Activated CD4-positive, alpha-beta T cell treated with anti-CD3 and anti-CD28 coated beads for 36 hours (primary cell): ENCODE measurements around the gene CCDC197. TPM values are rescaled to one million over a fixed set of nuclear protein-coding genes. Genes with fewer than 3 reads are reported as not detected.

ENCODE experiments used
- ATAC-seq: fragments of 200-7000 bp; cut with Tn5 transposase; one replicate; pipeline ENCODE4 v1.10.0; 2021; ENCODE audit warnings: mild to moderate bottlenecking, moderate library complexity
- CTCF ChIA-PET: fragments of 350-600 bp; sonication (Branson Sonifier 250); formaldehyde crosslinking; loops from one replicate; lab custom pipeline; 2021; ENCODE audit warnings: antibody characterized with exemption; lab: Charles Lee
- POLR2A ChIA-PET: fragments of 350-600 bp; sonication (Branson Sonifier 250); formaldehyde crosslinking; loops from one replicate; lab custom pipeline; 2021; ENCODE audit warnings: antibody characterized with exemption, inconsistent platforms; lab: Charles Lee
- DNase-seq: peaks from one replicate; pipeline ENCODE4 v3.0.0-alpha.2; 2020
- H3K27ac Mint-ChIP-seq: one replicate; pipeline ENCODE4 v1.8.0; 2021; ENCODE audit warnings: mixed read lengths
- H3K27me3 Mint-ChIP-seq: one replicate; pipeline ENCODE4 v1.8.0; 2021; ENCODE audit warnings: mixed read lengths
- H3K36me3 Mint-ChIP-seq: one replicate; pipeline ENCODE4 v1.8.0; 2021; ENCODE audit warnings: low read depth, mixed read lengths
- H3K4me1 Mint-ChIP-seq: one replicate; pipeline ENCODE4 v1.8.0; 2021; ENCODE audit warnings: mixed read lengths
- H3K4me3 Mint-ChIP-seq: one replicate; pipeline ENCODE4 v1.8.0; 2021; ENCODE audit warnings: mild to moderate bottlenecking, moderate library complexity, mixed read lengths
- H3K9me3 Mint-ChIP-seq: one replicate; pipeline ENCODE4 v1.8.0; 2021; ENCODE audit warnings: low read depth, mixed read lengths
- intact Hi-C, 2 experiments: fragments of 100-400 bp; cut with DNase I in 1 of 2; cut with micrococcal nuclease in 1 of 2; formaldehyde crosslinking; loops; one replicate each; pipeline versions ENCODE4 v1.14.2 to v1.15.1; 2022 to 2024; cut with DNase I, micrococcal nuclease
- total RNA-seq, 2 experiments: library from RNA; stranded (reverse); gene quantifications; one replicate each; pipeline ENCODE4 v1.2.3, GENCODE V29; 2021

The CCDC197 gene
- total RNA-seq, 2 experiments from 2014 or later = 0.34 to 0.53 TPM

DNA sequence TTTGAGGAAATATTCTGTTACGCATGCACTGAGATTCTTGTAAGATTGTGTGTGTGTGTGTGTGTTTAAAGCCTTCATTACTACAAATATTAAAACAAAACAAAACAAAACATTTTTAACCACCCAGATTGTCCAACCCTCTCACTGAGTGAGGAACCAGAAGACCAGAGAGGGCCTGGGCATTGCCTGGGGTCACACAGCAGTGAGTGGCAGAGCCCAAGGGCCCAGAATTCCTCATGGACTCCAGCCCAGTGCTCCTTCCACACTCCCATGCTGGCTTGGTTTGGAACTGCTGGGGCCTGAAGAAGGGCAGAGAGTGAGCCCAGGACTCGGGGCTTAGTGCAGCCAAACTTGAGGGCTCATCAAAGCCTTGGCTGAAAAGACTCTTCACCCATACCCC, 27.4 kb downstream of the CCDC197 start:
- no peaks in the 10 kb centered on the region for H3K36me3 Mint-ChIP-seq
- POLR2A ChIA-PET = no interaction called here
- H3K9me3 Mint-ChIP-seq = no peaks in the 10 kb centered on the region
- CTCF ChIA-PET = interaction anchor here (1.7 to 2.4 kb wide), 2 partner anchors 11 to 85 kb away, joined by 11 to 12 read pairs; no protein-coding TSS in a partner anchor
- no peak overlapping the region for H3K4me3 Mint-ChIP-seq
- no peaks in the 10 kb centered on the region for H3K27me3 Mint-ChIP-seq
- ATAC-seq = no peak
- DNase-seq = no peak
- H3K27ac Mint-ChIP-seq = no peak overlapping the region
- H3K4me1 Mint-ChIP-seq = peaks cover 40% of the 10 kb centered on the region
- intact Hi-C loops = no loop called here

DNA sequence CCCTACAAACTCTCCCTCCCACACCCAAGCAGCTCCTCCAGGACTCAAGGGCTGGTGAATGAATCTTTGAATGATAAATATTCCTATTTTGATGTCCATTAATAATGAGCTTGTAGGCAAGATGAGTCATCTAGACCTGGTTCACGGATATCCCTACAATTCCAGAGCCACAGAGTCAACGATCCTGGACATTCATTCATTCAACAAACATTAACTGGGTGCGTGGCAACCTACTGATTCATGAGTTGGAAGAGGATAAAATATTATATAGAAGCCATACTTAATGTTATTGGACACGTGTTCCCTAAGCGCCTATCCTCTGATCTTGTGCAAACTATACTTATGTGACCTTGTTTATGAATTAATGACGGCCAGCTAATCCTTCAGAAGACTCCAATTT, 28.6 kb downstream of the CCDC197 start:
- intact Hi-C loops = loop anchor here (1.0 to 2.0 kb wide), 7 partner anchors 47 to 155 kb away; partner anchors contain the start of genes DDX24 (in 2 of the 2), IFI27L1 (in 2 of the 2) and PPP4R4 (in 1 of the 2)

DNA sequence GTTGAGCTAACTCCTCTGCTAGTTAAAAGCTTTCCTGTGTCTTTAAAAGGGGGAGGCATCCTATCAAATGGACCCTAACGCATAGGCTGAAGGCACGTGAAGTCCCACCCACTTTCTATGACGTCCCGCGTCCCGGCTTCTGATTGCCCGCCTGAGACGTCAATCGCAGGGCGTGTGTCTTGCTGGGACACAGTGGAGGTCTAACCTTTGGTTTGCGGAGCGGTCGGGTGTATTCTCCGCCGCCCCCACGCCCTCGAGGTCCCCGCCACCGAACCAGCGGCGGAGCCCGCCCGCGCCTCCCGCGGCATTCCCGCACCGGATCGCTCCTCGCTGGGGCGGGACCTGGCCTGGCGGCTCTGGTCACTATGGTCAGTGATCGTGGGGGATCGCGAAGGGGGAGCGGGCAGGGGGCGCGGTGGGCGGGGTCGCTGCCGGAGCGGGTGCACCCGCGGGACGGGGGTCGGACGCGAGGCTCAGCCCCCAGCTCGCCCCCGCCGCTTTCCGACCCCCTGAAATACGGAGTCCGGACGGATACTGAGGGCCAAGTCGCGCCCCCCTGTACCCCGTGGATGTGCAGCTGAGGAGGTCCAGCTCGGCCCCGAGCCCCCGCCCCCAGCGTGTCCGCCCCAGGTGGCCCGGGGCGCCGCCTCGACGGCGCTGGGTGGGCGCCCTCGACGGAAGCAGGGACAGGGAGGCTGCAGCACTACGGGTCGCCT, 29.2 kb downstream of the CCDC197 start, which contains the start of gene OTUB2:
OTUB2 (plus strand) TSS at position 168 of the 716 bp plus-strand sequence; CDS start at position 366, 198 bp downstream.
- CTCF ChIA-PET = interaction anchor here (0.9 to 2.5 kb wide), 9 partner anchors 8 to 87 kb away, joined by 3 to 25 read pairs (median 4); no protein-coding TSS in a partner anchor
- ATAC-seq = peak; percentile 99
- peaks cover 32% of the 10 kb centered on the region for H3K4me1 Mint-ChIP-seq
- H3K27ac Mint-ChIP-seq = no peak within 1 kb of the TSS
- POLR2A ChIA-PET = interaction anchor here (0.6 kb wide), 1 partner anchor 55 kb away, joined by 5 read pairs; the partner anchor contains the start of genes DDX24 and IFI27L1
- intact Hi-C loops = loop anchor here (1.0 to 2.0 kb wide), 7 partner anchors 48 to 154 kb away; partner anchors contain the start of genes DDX24 (in 2 of the 2), IFI27L1 (in 2 of the 2) and PPP4R4 (in 1 of the 2)
- no peaks in the 10 kb centered on the region for H3K9me3 Mint-ChIP-seq
- H3K4me3 Mint-ChIP-seq = peak within 1 kb of the TSS; percentile 54
- no peaks in the 10 kb centered on the region for H3K27me3 Mint-ChIP-seq
- no peaks in the 10 kb centered on the region for H3K36me3 Mint-ChIP-seq
- DNase-seq = peak; percentile 98

More for the DNA sequence above, 28.6 kb downstream of the CCDC197 start:
- no peak for DNase-seq
- ATAC-seq = no peak
- ChIA-PET POLR2A (interaction anchor here (0.6 kb wide), 1 partner anchor 55 kb away, joined by 5 read pairs; the partner anchor contains the start of genes DDX24 and IFI27L1), CTCF (interaction anchor here (0.9 to 2.4 kb wide), 8 partner anchors 8 to 86 kb away, joined by 3 to 12 read pairs (median 4); no protein-coding TSS in a partner anchor)
- Mint-ChIP-seq H3K27ac (no peak overlapping the region), H3K27me3 (no peaks in the 10 kb centered on the region), H3K9me3 (no peaks in the 10 kb centered on the region), H3K4me3 (peak overlapping the region; percentile 54), H3K4me1 (peaks cover 38% of the 10 kb centered on the region), H3K36me3 (no peaks in the 10 kb centered on the region)

DNA sequence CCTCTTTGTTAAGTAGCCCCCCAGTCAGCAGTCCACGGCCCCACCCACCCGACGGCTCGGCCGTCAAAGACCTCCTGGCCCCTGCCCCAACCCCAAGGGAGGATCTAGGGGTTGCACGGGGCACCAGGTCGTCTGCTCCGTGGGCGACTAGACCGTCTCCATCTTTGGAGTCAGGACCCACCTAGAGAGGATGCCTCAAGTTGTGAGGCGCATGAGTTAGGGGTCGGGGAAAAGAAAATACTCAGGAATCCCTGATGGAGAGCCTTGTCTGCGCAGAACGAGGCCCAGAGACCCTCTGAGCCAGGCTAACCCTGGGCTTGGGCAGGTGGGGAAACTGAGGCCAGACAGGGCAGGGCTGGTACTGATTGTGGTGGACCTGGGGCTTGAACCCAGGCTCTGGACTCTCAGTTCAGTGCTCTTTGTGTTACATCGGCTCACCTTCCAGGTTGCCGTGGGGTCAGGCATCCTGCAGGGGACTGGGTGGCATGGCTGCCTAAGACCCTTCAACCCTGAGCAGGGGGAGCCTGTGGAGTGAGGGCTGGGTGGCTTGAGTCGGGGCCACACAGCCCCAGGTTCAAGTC, 29.9 kb downstream of the CCDC197 start:
- no peaks in the 10 kb centered on the region for H3K9me3 Mint-ChIP-seq
- H3K4me1 Mint-ChIP-seq = peaks cover 26% of the 10 kb centered on the region
- H3K4me3 Mint-ChIP-seq = peak overlapping the region; percentile 37
- ATAC-seq (no peak), DNase-seq (no peak)
- CTCF ChIA-PET = interaction anchor here (1.2 to 2.5 kb wide), 4 partner anchors 9 to 87 kb away, joined by 3 to 25 read pairs (median 6); no protein-coding TSS in a partner anchor
- H3K27ac Mint-ChIP-seq = no peak overlapping the region
- no peaks in the 10 kb centered on the region for H3K27me3 Mint-ChIP-seq
- H3K36me3 Mint-ChIP-seq = no peaks in the 10 kb centered on the region
- POLR2A ChIA-PET = no interaction called here
- intact Hi-C loops = loop anchor here (1.0 to 2.0 kb wide), 7 partner anchors 49 to 154 kb away; partner anchors contain the start of genes DDX24 (in 2 of the 2), IFI27L1 (in 2 of the 2) and PPP4R4 (in 1 of the 2)

- intact Hi-C loops = loop anchor here in 1 of 2 experiments (2.0 kb wide), 2 partner anchors 109 to 153 kb away; no protein-coding TSS in a partner anchor
- no peaks in the 10 kb centered on the region for H3K27me3 Mint-ChIP-seq
- CTCF ChIA-PET = interaction anchor here (0.6 to 2.5 kb wide), 8 partner anchors 9 to 109 kb away, joined by 3 to 25 read pairs (median 5); no protein-coding TSS in a partner anchor
- H3K27ac Mint-ChIP-seq = no peak overlapping the region
- H3K4me1 Mint-ChIP-seq = peaks cover 17% of the 10 kb centered on the region
- H3K9me3 Mint-ChIP-seq = no peaks in the 10 kb centered on the region
- DNase-seq (no peak), ATAC-seq (no peak)
- no peaks in the 10 kb centered on the region for H3K36me3 Mint-ChIP-seq
- POLR2A ChIA-PET = no interaction called here
- peak overlapping the region; percentile 37 for H3K4me3 Mint-ChIP-seq
Observed at GRCh38 chr14:94027566-94028449, 30.7 kb downstream of the CCDC197 start.

- no peak overlapping the region for H3K4me3 Mint-ChIP-seq
- CTCF ChIA-PET = interaction anchor here (0.7 to 2.5 kb wide), 6 partner anchors 8 to 108 kb away, joined by 3 to 25 read pairs (median 5); no protein-coding TSS in a partner anchor
- POLR2A ChIA-PET = no interaction called here
Observed at GRCh38 chr14:94028450-94028826, 31.3 kb downstream of the CCDC197 start.

GRCh38 chr14:94029265-94029664, 32.2 kb downstream of the CCDC197 start:
- Mint-ChIP-seq H3K9me3 (no peaks in the 10 kb centered on the region), H3K36me3 (no peaks in the 10 kb centered on the region), H3K27ac (no peak overlapping the region), H3K4me3 (no peak overlapping the region), H3K27me3 (no peaks in the 10 kb centered on the region), H3K4me1 (peaks cover 15% of the 10 kb centered on the region)
- intact Hi-C loops = no loop called here
- no peak for ATAC-seq
- POLR2A ChIA-PET = no interaction called here
- DNase-seq = no peak
- CTCF ChIA-PET = interaction anchor here (0.6 to 1.4 kb wide), 2 partner anchors 90 to 136 kb away, joined by 3 to 5 read pairs; no protein-coding TSS in a partner anchor

More at GRCh38 chr14:94028450-94028826, 31.3 kb downstream of the CCDC197 start:
- ATAC-seq (peak; percentile 11), DNase-seq (no peak)
- Mint-ChIP-seq H3K27ac (peak overlapping the region; percentile 48), H3K4me1 (peaks cover 15% of the 10 kb centered on the region), H3K27me3 (no peaks in the 10 kb centered on the region), H3K36me3 (no peaks in the 10 kb centered on the region), H3K9me3 (no peaks in the 10 kb centered on the region)
- intact Hi-C loops = no loop called here

DNA sequence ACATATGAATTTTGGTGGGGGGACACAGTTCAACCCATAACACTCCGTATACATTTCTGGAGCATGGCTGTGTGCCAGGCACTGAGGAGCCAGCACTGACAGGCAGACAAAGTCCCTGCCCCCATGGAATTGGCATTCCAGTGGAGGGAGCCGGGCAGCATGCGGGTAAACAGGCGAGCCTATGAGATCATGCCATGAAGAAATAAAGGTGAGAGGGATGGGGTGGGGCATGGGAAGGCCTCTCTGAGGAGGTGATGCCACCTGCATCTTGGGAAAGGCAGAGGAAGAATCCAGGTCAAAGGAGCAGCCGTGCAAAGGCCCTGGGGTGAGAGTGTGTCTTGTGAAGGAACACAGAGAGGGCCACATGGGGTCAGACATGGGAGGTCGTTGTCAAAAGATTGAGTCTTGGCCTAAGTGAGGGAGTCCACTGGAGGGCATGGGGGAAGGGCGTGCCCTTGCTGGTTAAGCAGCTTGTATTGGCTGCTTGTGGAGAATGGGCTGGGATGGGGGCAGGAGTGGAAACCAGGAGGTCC, 32.6 kb downstream of the CCDC197 start:
- CTCF ChIA-PET = interaction anchor here (0.6 to 1.4 kb wide), 2 partner anchors 90 to 136 kb away, joined by 3 to 5 read pairs; no protein-coding TSS in a partner anchor
- intact Hi-C loops = no loop called here
- peaks cover 15% of the 10 kb centered on the region for H3K4me1 Mint-ChIP-seq
- H3K27me3 Mint-ChIP-seq = no peaks in the 10 kb centered on the region
- POLR2A ChIA-PET = no interaction called here
- H3K4me3 Mint-ChIP-seq = no peak overlapping the region
- no peak overlapping the region for H3K27ac Mint-ChIP-seq
- no peaks in the 10 kb centered on the region for H3K9me3 Mint-ChIP-seq
- DNase-seq (no peak), ATAC-seq (no peak)
- H3K36me3 Mint-ChIP-seq = no peaks in the 10 kb centered on the region

- Mint-ChIP-seq H3K9me3 (no peaks in the 10 kb centered on the region), H3K27ac (no peak overlapping the region), H3K36me3 (no peaks in the 10 kb centered on the region), H3K4me3 (no peak overlapping the region), H3K4me1 (peaks cover 15% of the 10 kb centered on the region), H3K27me3 (no peaks in the 10 kb centered on the region)
- POLR2A ChIA-PET = no interaction called here
- no peak for ATAC-seq
- intact Hi-C loops = no loop called here
- no peak for DNase-seq
- CTCF ChIA-PET = no interaction called here
Observed at GRCh38 chr14:94030571-94030970, 33.5 kb downstream of the CCDC197 start.

- CTCF ChIA-PET = interaction anchor here (0.6 to 6.3 kb wide), 4 partner anchors 11 to 105 kb away, joined by 3 to 69 read pairs (median 14); no protein-coding TSS in a partner anchor
- Mint-ChIP-seq H3K27me3 (no peaks in the 10 kb centered on the region), H3K4me3 (no peak overlapping the region), H3K27ac (no peak overlapping the region), H3K9me3 (no peaks in the 10 kb centered on the region), H3K36me3 (no peaks in the 10 kb centered on the region), H3K4me1 (peaks cover 10% of the 10 kb centered on the region)
- ATAC-seq (no peak), DNase-seq (no peak)
- POLR2A ChIA-PET = no interaction called here
- intact Hi-C loops = no loop called here
Observed at GRCh38 chr14:94031161-94031882, 34.2 kb downstream of the CCDC197 start.
